T-helper 2 cell treated with Interferon-gamma antibody and Interleukin-4, amounts not matched to agents 100 ng/mL and 5 ng/mL, for 36 hours (primary cell): Measurements from ENCODE around the gene PRKACG. TPM values are rescaled to one million over a fixed set of nuclear protein-coding genes. Genes with fewer than 3 reads are reported as not detected.

ENCODE experiments used
- total RNA-seq: library from RNA; stranded (reverse); gene quantifications from 2 replicates; pipeline ENCODE4 v1.2.3, GENCODE V29; 2022

The PRKACG gene
- total RNA-seq, 1 donor from 2014 or later: not detected

Other genes starting within 250 kb of the PRKACG start
- 37.8 and 39.8 TPM in 2 replicates for gene FXN, start 21.6 kb upstream of the PRKACG start, total RNA-seq
- 31.9 and 32.2 TPM in 2 replicates for gene TJP2, start 160.2 kb upstream of the PRKACG start, total RNA-seq